ENCODE measurements around the gene NLRP12.
A peak's percentile ranks its signal among the peaks of the same experiment; 100 is the strongest.
"Not testable (repeated sequence)": the region's sequence is repeated elsewhere in the genome, so short reads cannot be mapped to it uniquely, and the experiment has no call there.

NLRP12 gene

DNA sequence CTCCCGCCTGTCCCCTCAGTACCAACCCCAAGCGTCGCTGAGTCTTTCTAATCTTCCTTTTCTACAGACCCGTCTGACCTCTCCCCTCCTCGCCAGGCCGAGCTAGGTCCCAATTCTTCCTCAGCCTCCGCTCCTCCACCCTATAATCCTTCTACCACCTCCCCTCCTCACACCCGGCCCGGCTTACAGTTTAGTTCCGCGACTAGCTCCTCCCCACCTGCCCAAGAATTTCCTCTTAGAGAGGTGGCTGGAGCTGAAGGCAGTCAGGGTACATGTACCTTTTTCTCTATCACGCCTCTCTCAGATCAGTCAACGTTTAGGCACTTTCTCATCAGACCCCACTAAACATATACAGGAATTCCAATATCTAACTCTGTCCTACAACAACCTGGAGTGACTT, 8.7 kb upstream of the NLRP12 start:
- not testable (repeated sequence) for H3K9me3 ChIP-seq (ENCODE audit: insufficient read depth, low read depth, low read length); H3K18ac ChIP-seq (ENCODE audit: low read length); H3K4ac ChIP-seq (ENCODE audit: low read depth, low read length); H2BK120ac ChIP-seq (ENCODE audit: insufficient read depth, low read length, poor library complexity); H3K4me3 ChIP-seq (ENCODE audit: low read depth, low read length); H3K9ac ChIP-seq (ENCODE audit: low read length); H3K27me3 ChIP-seq (ENCODE audit: insufficient read depth, low read length); H2AFZ ChIP-seq (ENCODE audit: insufficient read depth, low read length, poor library complexity); H3K23ac ChIP-seq (ENCODE audit: low read length); H4K8ac ChIP-seq (ENCODE audit: low read depth, low read length); H3K14ac ChIP-seq (ENCODE audit: low read length); DNase-seq; H3K27ac ChIP-seq (ENCODE audit: low read depth, low read length); H2BK12ac ChIP-seq (ENCODE audit: low read length); H3K36me3 ChIP-seq (ENCODE audit: control insufficient read depth in 1 of 2, insufficient read depth in 2 of 2, low read length in 2 of 2); H3K4me2 ChIP-seq (ENCODE audit: low read length); H2BK5ac ChIP-seq (ENCODE audit: low read depth, low read length, poor library complexity); H2AK5ac ChIP-seq (ENCODE audit: low read length); H3K79me2 ChIP-seq (ENCODE audit: control insufficient read depth, insufficient read depth, low read length, poor library complexity); H3K79me1 ChIP-seq (ENCODE audit: low read length); H3K4me1 ChIP-seq (ENCODE audit: control insufficient read depth in 1 of 2, insufficient read depth in 2 of 2, low read length in 2 of 2); H4K12ac ChIP-seq (ENCODE audit: low read depth, low read length); H4K91ac ChIP-seq (ENCODE audit: low read depth, low read length)
- WGBS (ENCODE audit: extremely low coverage, insufficient coverage, insufficient read length), result no CpG with 5 or more reads among the region's 13 CpGs

DNA sequence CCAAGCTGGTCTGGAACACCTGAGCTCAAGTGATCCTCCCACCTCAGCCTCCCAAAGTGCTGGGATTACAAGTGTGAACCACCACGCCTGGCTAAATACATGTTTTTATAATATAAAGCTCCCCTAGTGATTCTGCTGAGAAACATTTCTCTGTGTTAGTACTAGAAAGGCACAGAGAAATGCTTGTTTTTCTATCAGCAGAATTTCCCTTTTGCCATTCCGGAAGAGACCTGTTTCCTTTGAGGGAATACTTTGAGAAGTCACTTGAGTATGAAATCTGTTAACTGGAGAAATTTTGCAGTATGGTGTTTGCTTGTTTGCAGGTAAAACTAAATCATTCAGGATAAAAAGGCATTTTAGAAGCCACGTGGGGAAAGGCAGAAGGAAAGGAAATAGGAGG, 4.4 kb upstream of the NLRP12 start:
- H4K8ac ChIP-seq (ENCODE audit: low read depth, low read length), result no peak overlapping the region
- H3K9ac ChIP-seq (ENCODE audit: low read length), result no peak overlapping the region
- no peak overlapping the region for H2AFZ ChIP-seq (ENCODE audit: insufficient read depth, low read length, poor library complexity)
- H3K23ac ChIP-seq (ENCODE audit: low read length), result no peak overlapping the region
- H3K27me3 ChIP-seq (ENCODE audit: insufficient read depth, low read length), result no peaks in the 10 kb centered on the region
- H3K4ac ChIP-seq (ENCODE audit: low read depth, low read length), result no peak overlapping the region
- no peak overlapping the region for H2BK5ac ChIP-seq (ENCODE audit: low read depth, low read length, poor library complexity)
- H3K4me3 ChIP-seq (ENCODE audit: low read depth, low read length), result no peak overlapping the region
- no peak for DNase-seq
- no peak overlapping the region for H4K91ac ChIP-seq (ENCODE audit: low read depth, low read length)
- peaks cover 0 to 2% of the 10 kb centered on the region in 2 experiments for H3K4me1 ChIP-seq (ENCODE audit: control insufficient read depth in 1 of 2, insufficient read depth in 2 of 2, low read length in 2 of 2)
- no peak overlapping the region for H4K12ac ChIP-seq (ENCODE audit: low read depth, low read length)
- no peak overlapping the region for H3K27ac ChIP-seq (ENCODE audit: low read depth, low read length)
- no peaks in the 10 kb centered on the region for H3K36me3 ChIP-seq (ENCODE audit: control insufficient read depth in 1 of 2, insufficient read depth in 2 of 2, low read length in 2 of 2)
- no peaks in the 10 kb centered on the region for H3K9me3 ChIP-seq (ENCODE audit: insufficient read depth, low read depth, low read length)
- H2AK5ac ChIP-seq (ENCODE audit: low read length), result no peak overlapping the region
- no peak overlapping the region for H2BK120ac ChIP-seq (ENCODE audit: insufficient read depth, low read length, poor library complexity)
- no peak overlapping the region for H3K18ac ChIP-seq (ENCODE audit: low read length)
- H3K79me2 ChIP-seq (ENCODE audit: control insufficient read depth, insufficient read depth, low read length, poor library complexity), result no peaks in the 10 kb centered on the region
- no CpG with 5 or more reads among the region's 3 CpGs for WGBS (ENCODE audit: extremely low coverage, insufficient coverage, insufficient read length)
- peaks cover 2% of the 10 kb centered on the region for H3K79me1 ChIP-seq (ENCODE audit: low read length)
- no peak overlapping the region for H3K4me2 ChIP-seq (ENCODE audit: low read length)
- H2BK12ac ChIP-seq (ENCODE audit: low read length), result no peak overlapping the region
- H3K14ac ChIP-seq (ENCODE audit: low read length), result no peak overlapping the region

DNA sequence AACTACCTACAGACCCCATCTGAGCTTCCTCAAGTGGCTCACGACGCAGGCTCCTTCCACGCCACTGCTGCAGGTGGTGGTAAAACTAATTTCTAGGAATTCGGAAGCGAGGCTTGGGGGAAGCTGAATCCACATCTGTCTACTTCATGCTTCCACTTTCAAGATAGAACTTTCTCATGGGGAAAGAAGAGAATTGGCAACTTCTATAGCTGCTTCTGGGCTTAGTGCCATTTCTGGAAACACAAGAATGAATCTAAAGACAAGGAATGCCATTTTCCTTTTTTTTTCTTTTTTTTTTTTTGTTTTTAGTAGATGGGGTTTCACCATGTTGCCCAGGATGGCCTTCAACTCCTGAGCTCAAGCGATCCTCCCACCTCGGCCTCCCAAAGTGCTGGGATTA, 2.8 kb upstream of the NLRP12 start:
- WGBS (ENCODE audit: extremely low coverage, insufficient coverage, insufficient read length), result no CpG with 5 or more reads among the region's 7 CpGs
- H3K18ac ChIP-seq (ENCODE audit: low read length), result no peak overlapping the region
- H3K9ac ChIP-seq (ENCODE audit: low read length), result no peak overlapping the region

DNA sequence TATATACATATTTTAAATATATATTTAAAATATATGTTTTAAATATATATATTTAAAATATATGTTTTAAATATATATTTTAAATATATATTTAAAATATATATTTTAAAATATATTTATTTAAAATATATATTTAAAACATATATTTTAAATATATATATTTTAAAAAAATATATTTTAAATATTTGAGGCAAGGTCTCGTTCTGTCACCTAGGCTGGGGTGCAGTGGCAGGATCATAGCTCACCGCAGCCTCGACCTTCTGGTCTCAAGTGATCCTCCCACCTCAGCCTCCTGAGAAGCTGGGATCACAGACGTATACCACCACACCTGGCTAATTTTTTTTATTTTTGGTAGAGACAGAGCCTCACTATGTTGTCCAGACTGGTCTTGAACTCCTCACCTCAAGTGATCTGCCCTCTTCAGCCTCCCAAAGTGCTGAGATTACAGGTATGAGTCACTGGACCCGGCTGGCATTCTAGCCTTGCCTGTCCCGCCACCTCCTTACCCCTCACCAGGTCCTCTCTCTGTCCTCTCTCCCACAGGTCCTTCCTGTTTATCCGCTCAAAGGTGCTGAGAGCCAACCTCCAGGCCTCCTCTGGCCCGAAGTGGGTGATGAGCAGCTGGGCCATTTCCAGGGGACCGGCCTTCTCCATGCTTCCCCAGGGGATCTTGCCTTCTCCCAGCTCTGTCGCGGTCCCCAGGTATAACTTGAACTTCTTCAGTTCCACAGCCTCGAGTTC, 564 bp downstream of the NLRP12 start:
- H3K18ac ChIP-seq (ENCODE audit: low read length), result no peak overlapping the region

More for the DNA sequence above, 2.8 kb upstream of the NLRP12 start:
- H3K79me1 ChIP-seq (ENCODE audit: low read length), result peaks cover 2% of the 10 kb centered on the region
- H3K27ac ChIP-seq (ENCODE audit: low read depth, low read length), result no peak overlapping the region
- H3K4me2 ChIP-seq (ENCODE audit: low read length), result no peak overlapping the region
- no peak overlapping the region for H2BK120ac ChIP-seq (ENCODE audit: insufficient read depth, low read length, poor library complexity)
- H4K12ac ChIP-seq (ENCODE audit: low read depth, low read length), result no peak overlapping the region
- no peaks in the 10 kb centered on the region for H3K79me2 ChIP-seq (ENCODE audit: control insufficient read depth, insufficient read depth, low read length, poor library complexity)
- no peak overlapping the region for H4K8ac ChIP-seq (ENCODE audit: low read depth, low read length)
- H2AFZ ChIP-seq (ENCODE audit: insufficient read depth, low read length, poor library complexity), result no peak overlapping the region
- H4K91ac ChIP-seq (ENCODE audit: low read depth, low read length), result no peak overlapping the region
- H3K4me3 ChIP-seq (ENCODE audit: low read depth, low read length), result no peak overlapping the region
- no peaks in the 10 kb centered on the region for H3K9me3 ChIP-seq (ENCODE audit: insufficient read depth, low read depth, low read length)
- H3K27me3 ChIP-seq (ENCODE audit: insufficient read depth, low read length), result no peaks in the 10 kb centered on the region
- H3K36me3 ChIP-seq (ENCODE audit: control insufficient read depth in 1 of 2, insufficient read depth in 2 of 2, low read length in 2 of 2), result no peaks in the 10 kb centered on the region
- H2AK5ac ChIP-seq (ENCODE audit: low read length), result no peak overlapping the region
- H2BK12ac ChIP-seq (ENCODE audit: low read length), result no peak overlapping the region
- H3K4me1 ChIP-seq (ENCODE audit: control insufficient read depth in 1 of 2, insufficient read depth in 2 of 2, low read length in 2 of 2), result no peaks in the 10 kb centered on the region
- DNase-seq, result no peak
- H3K4ac ChIP-seq (ENCODE audit: low read depth, low read length), result no peak overlapping the region
- H3K23ac ChIP-seq (ENCODE audit: low read length), result no peak overlapping the region
- H2BK5ac ChIP-seq (ENCODE audit: low read depth, low read length, poor library complexity), result no peak overlapping the region
- no peak overlapping the region for H3K14ac ChIP-seq (ENCODE audit: low read length)

More for the DNA sequence above, 564 bp downstream of the NLRP12 start:
- Histone ChIP-seq H3K9me3 (ENCODE audit: insufficient read depth, low read depth, low read length) (no peaks in the 10 kb centered on the region), H3K23ac (ENCODE audit: low read length) (no peak overlapping the region), H3K4me3 (ENCODE audit: low read depth, low read length) (no peak overlapping the region), H2BK5ac (ENCODE audit: low read depth, low read length, poor library complexity) (no peak overlapping the region), H4K8ac (ENCODE audit: low read depth, low read length) (no peak overlapping the region), H2BK12ac (ENCODE audit: low read length) (no peak overlapping the region), H3K4me2 (ENCODE audit: low read length) (no peak overlapping the region), H2AFZ (ENCODE audit: insufficient read depth, low read length, poor library complexity) (peak overlapping the region; percentile 0), H2AK5ac (ENCODE audit: low read length) (no peak overlapping the region), H3K9ac (ENCODE audit: low read length) (no peak overlapping the region), H3K79me2 (ENCODE audit: control insufficient read depth, insufficient read depth, low read length, poor library complexity) (no peaks in the 10 kb centered on the region), H4K91ac (ENCODE audit: low read depth, low read length) (no peak overlapping the region), H3K4ac (ENCODE audit: low read depth, low read length) (no peak overlapping the region), H3K14ac (ENCODE audit: low read length) (no peak overlapping the region), H2BK120ac (ENCODE audit: insufficient read depth, low read length, poor library complexity) (no peak overlapping the region), H3K4me1 (ENCODE audit: control insufficient read depth in 1 of 2, insufficient read depth in 2 of 2, low read length in 2 of 2) (no peaks in the 10 kb centered on the region), H4K12ac (ENCODE audit: low read depth, low read length) (no peak overlapping the region), H3K36me3 (ENCODE audit: control insufficient read depth in 1 of 2, insufficient read depth in 2 of 2, low read length in 2 of 2) (no peaks in the 10 kb centered on the region), H3K27me3 (ENCODE audit: insufficient read depth, low read length) (no peaks in the 10 kb centered on the region), H3K27ac (ENCODE audit: low read depth, low read length) (no peak overlapping the region), H3K79me1 (ENCODE audit: low read length) (peaks cover 2% of the 10 kb centered on the region)
- no CpG with 5 or more reads among the region's 12 CpGs for WGBS (ENCODE audit: extremely low coverage, insufficient coverage, insufficient read length)
- DNase-seq, result no peak
